HG03139 (cell line): Measurements from ENCODE around the gene GALNT14.

Experiments used
- ATAC-seq: cut with Tn5 transposase; IDR thresholded peaks from one replicate; pipeline ENCODE4 v1.9.1; 2021; ENCODE audit not compliant: unreplicated experiment

Gene GALNT14

DNA sequence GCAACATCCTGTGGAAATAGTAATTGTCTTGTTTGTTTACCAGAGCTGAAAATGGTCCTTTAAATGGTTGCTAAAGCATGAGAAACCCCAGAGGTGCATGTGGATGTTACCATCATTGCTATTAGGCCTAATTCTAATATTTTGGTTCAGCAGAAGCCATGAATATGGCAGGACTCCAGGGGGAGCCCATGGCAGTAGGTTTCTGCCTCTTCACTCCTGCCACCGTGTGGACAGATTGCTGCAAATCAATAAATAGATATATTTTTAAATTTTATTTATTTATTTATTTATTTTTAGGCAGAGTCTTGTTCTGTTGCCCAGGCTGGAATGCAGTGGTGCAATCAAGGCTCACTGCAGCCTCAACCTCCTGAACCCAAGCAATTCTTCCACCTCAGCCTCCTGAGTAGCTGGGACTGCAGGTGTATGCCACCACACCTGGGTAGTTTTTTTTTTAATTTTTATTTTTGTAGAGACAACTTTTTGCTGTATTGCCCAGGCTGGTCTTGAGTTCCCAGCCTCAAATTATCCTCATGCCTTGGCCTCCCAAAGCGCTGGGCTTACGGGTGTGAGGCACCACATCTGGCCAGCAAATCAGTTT lies 276.1 kb downstream of the GALNT14 start:
- ATAC-seq: no peak

DNA sequence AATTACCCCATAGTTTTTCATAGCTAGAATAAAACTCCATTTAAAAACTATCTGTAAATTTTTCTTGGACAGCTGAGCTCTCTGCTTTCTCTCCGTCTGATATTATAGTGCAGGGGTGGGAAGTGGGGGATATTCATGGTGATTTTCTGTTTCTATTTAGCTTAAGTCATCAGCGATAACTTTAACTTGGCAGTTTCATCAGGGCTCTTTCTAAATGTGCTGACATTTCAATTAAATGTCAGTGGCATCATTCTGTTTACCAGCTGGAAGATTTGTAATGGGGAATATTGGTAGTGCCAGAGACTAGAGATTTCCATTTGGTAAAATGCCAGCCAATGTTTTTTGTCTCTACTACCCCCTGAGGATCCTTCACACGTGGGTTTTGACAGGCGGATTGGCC lies 277.5 kb downstream of the GALNT14 start:
- no peak for ATAC-seq
